Measurements from ENCODE around the gene MTMR2.

DNA sequence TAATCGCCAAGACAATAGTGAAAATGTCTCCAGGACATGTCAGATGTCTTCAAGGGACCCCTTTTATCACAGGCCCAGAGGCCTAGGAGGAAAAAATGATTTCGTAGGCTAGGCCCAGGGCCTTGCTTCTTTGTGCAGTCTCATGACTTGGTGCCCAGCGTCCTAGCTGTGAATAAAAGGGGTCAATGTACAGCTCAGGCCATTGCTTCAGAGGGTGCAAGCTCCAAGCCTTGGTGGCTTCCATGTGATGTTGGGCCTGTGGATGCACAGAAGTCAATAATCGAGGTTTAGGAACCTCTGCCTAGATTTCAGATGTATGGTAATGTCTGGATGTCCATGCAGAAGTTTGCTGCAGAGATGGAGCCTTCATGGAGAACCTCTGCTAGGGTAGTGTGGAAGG is 20.7 kb upstream of the MTMR2 start:
- TF ChIP-seq, protein P1, sequence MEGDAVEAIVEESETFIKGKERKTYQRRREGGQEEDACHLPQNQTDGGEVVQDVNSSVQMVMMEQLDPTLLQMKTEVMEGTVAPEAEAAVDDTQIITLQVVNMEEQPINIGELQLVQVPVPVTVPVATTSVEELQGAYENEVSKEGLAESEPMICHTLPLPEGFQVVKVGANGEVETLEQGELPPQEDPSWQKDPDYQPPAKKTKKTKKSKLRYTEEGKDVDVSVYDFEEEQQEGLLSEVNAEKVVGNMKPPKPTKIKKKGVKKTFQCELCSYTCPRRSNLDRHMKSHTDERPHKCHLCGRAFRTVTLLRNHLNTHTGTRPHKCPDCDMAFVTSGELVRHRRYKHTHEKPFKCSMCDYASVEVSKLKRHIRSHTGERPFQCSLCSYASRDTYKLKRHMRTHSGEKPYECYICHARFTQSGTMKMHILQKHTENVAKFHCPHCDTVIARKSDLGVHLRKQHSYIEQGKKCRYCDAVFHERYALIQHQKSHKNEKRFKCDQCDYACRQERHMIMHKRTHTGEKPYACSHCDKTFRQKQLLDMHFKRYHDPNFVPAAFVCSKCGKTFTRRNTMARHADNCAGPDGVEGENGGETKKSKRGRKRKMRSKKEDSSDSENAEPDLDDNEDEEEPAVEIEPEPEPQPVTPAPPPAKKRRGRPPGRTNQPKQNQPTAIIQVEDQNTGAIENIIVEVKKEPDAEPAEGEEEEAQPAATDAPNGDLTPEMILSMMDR (IDR thresholded peaks at IDR 0.05), result no peak
- TF ChIP-seq EZH2phosphoT487 (IDR thresholded peaks at IDR 0.05) (no peak), EZH2 (IDR thresholded peaks at IDR 0.05) (no peak)

Data from neural progenitor cell (in vitro differentiated cells).